Measurements from ENCODE around the gene TAS2R5. TPM values are rescaled to one million over a fixed set of nuclear protein-coding genes. Genes with fewer than 3 reads are reported as not detected.
A peak's percentile ranks its signal among the peaks of the same experiment; 100 is the strongest.

TAS2R5 gene
- total and polyA plus RNA-seq, 2 of the 4 experiments (the other 2 are of a cell fraction): 0.32 to 0.36 TPM

GRCh38 chr7:141742229-141742628, 47.8 kb upstream of the TAS2R5 start:
- no peaks in the 10 kb centered on the region for H3K27me3 ChIP-seq (ENCODE audit: control insufficient read depth, insufficient read depth, low read length)
- DNase-seq (peak; percentile 4), ATAC-seq (ENCODE audit: low read depth) (no peak)
- H3K27ac ChIP-seq (ENCODE audit: insufficient read depth, low read length): no peak overlapping the region
- POLR2A ChIA-PET (ENCODE audit: unreplicated experiment): no interaction called here
- H3K4me1 ChIP-seq (ENCODE audit: control insufficient read depth, insufficient read depth, low read length): no peaks in the 10 kb centered on the region; the same call in 1 of the 2 replicates
- no peak overlapping the region for H3K4ac ChIP-seq (ENCODE audit: low read depth, low read length)
- H3K9me1 ChIP-seq (ENCODE audit: insufficient read depth, low read length): peaks cover 5% of the 10 kb centered on the region; the same call in 1 of the 2 replicates
- no CpG with 5 or more reads among the region's 1 CpG for WGBS, 2 experiments (ENCODE audit: extremely low coverage in 2 of 2, insufficient read length in 1 of 2)
- in situ Hi-C loops (cut with MboI; ENCODE audit: low sequenced_read_pairs): no loop called here
- no peak overlapping the region for H2BK120ac ChIP-seq (ENCODE audit: low read depth, low read length)
- peaks cover 29% of the 10 kb centered on the region for H3K36me3 ChIP-seq (ENCODE audit: control insufficient read depth, insufficient read depth, low read length)
- H2BK5ac ChIP-seq (ENCODE audit: low read depth, low read length, poor library complexity, severe bottlenecking): no peak overlapping the region
- H3K18ac ChIP-seq (ENCODE audit: low read depth, low read length): no peak overlapping the region
- H2AFZ ChIP-seq (replicated peaks; ENCODE audit: low read length, poor library complexity): no peak overlapping the region
- peaks cover 13 to 20% of the 10 kb centered on the region in 2 experiments; a peak in 3 of 4 replicates for H3K79me1 ChIP-seq (ENCODE audit: low read depth in 1 of 2, low read length in 2 of 2)
- no peak overlapping the region for H3K4me2 ChIP-seq (ENCODE audit: low read depth, low read length)
- no peaks in the 10 kb centered on the region for H3K9me3 ChIP-seq (ENCODE audit: control insufficient read depth, insufficient read depth, low read length)
- no peak overlapping the region for H4K8ac ChIP-seq (ENCODE audit: low read depth in 2 of 2, low read length in 2 of 2)
- no peak overlapping the region for H3K14ac ChIP-seq (replicated peaks; ENCODE audit: low read depth, low read length)
- no peak overlapping the region for H4K5ac ChIP-seq (ENCODE audit: low read depth, low read length)
- no peak overlapping the region for H2BK15ac ChIP-seq (ENCODE audit: low read depth, low read length)
- BruUV-seq (replicated peaks): no TSS peak
- H3K56ac ChIP-seq (ENCODE audit: extremely low read depth, insufficient read depth, low read length): no peak overlapping the region
- no peak overlapping the region for H3K4me3 ChIP-seq (ENCODE audit: insufficient read depth, low read depth, low read length)
- TF ChIP-seq ELK1 (IDR thresholded peaks at IDR 0.05; ENCODE audit: borderline replicate concordance, low read depth, low read length) (no peak), NFE2L2 (IDR thresholded peaks at IDR 0.05; ENCODE audit: low read depth, low read length) (no peak), CTCF (conservative IDR thresholded peaks at IDR 0.05; ENCODE audit: low read depth, low read length) (no peak), USF2 (IDR thresholded peaks at IDR 0.05; ENCODE audit: low read depth, low read length) (no peak), MXI1 (IDR thresholded peaks at IDR 0.05; ENCODE audit: borderline replicate concordance, low read depth, low read length) (no peak), FOS (IDR thresholded peaks at IDR 0.05; ENCODE audit: low read depth, low read length) (no peak), RCOR1 (IDR thresholded peaks at IDR 0.05; ENCODE audit: insufficient replicate concordance, low read length) (no peak), MAZ (IDR thresholded peaks at IDR 0.05; ENCODE audit: borderline replicate concordance, low read depth, low read length) (no peak), POLR2A (IDR thresholded peaks at IDR 0.05; ENCODE audit: low read depth, low read length) (no peak), CEBPB (IDR thresholded peaks at IDR 0.05; ENCODE audit: low read depth, low read length) (no peak), MAFK (IDR thresholded peaks at IDR 0.05; ENCODE audit: low read depth, low read length) (no peak), RAD21 (IDR thresholded peaks at IDR 0.05; ENCODE audit: low read length) (no peak), RFX5 (IDR thresholded peaks at IDR 0.05; ENCODE audit: low read depth, low read length) (no peak)
- H4K91ac ChIP-seq (ENCODE audit: insufficient read depth, low read depth, low read length): no peak overlapping the region
- H2BK20ac ChIP-seq (ENCODE audit: low read depth, low read length): no peak overlapping the region
- intact Hi-C loops (cut with micrococcal nuclease): no loop called here
- no peak overlapping the region for H3K9ac ChIP-seq (ENCODE audit: low read depth, low read length)
- CTCF ChIA-PET: no interaction called here
- H2AK5ac ChIP-seq (ENCODE audit: low read depth, low read length): no peak overlapping the region
- dilution Hi-C loops (cut with HindIII; ENCODE audit: low sequenced_read_pairs, unreplicated experiment): no loop called here
- H2AK9ac ChIP-seq (replicated peaks; ENCODE audit: low read depth, low read length, poor library complexity): no peak overlapping the region
- H4K20me1 ChIP-seq (ENCODE audit: insufficient read depth, low read length): no peaks in the 10 kb centered on the region
- H3K23ac ChIP-seq (ENCODE audit: low read depth, low read length): no peak overlapping the region

All from IMR-90 (cell line).